ENCODE results near the gene PIK3R3. TPM values are rescaled to one million over a fixed set of nuclear protein-coding genes. Genes with fewer than 3 reads are reported as not detected.
"Not testable (repeated sequence)": the region's sequence is repeated elsewhere in the genome, so short reads cannot be mapped to it uniquely, and the experiment has no call there.

The PIK3R3 gene
- total and polyA plus RNA-seq, 11 donors, result 11.8 to 54.1 (median 41.9) TPM

- ATAC-seq (no peak), DNase-seq (no peak)
- H3K4me1 ChIP-seq, result peaks cover 0 to 6% (median 0%) of the 10 kb centered on the region in 12 donors
- no peak overlapping the region for H3K4me3 ChIP-seq
- H3K27ac ChIP-seq, result no peak overlapping the region
- 96 to 100% (median 96%) methylated on average over 1 of the region's 1 CpG for WGBS, 4 donors
- TF ChIP-seq POLR2A (IDR thresholded peaks at IDR 0.05) (no peak), CTCF (IDR thresholded peaks at IDR 0.05) (no peak)
- peaks cover 0 to 12% (median 0%) of the 10 kb centered on the region in 9 donors for H3K36me3 ChIP-seq
- peaks cover 0 to 9% (median 0%) of the 10 kb centered on the region in 12 donors for H3K9me3 ChIP-seq
- no peaks in the 10 kb centered on the region for H3K27me3 ChIP-seq
- intact Hi-C loops (cut with DNase I), result no loop called here
Measured at GRCh38 chr1:46099215-46099614, 33.2 kb downstream of the PIK3R3 start.

- Histone ChIP-seq H3K27me3 (no peaks in the 10 kb centered on the region), H3K27ac (no peak overlapping the region), H3K36me3 (peaks cover 0 to 12% (median 0%) of the 10 kb centered on the region in 9 donors), H3K4me1 (peaks cover 0 to 9% (median 0%) of the 10 kb centered on the region in 12 donors), H3K9me3 (peaks cover 0 to 9% (median 0%) of the 10 kb centered on the region in 12 donors), H3K4me3 (no peak overlapping the region)
- WGBS, 4 donors, result 93 to 97% (median 95%) methylated on average over 3 of the region's 3 CpGs
- no peak for DNase-seq
- TF ChIP-seq POLR2A (IDR thresholded peaks at IDR 0.05) (no peak), CTCF (IDR thresholded peaks at IDR 0.05) (no peak)
- ATAC-seq, result no peak
- intact Hi-C loops (cut with DNase I), result no loop called here
Measured at GRCh38 chr1:46098027-46098712, 34.3 kb downstream of the PIK3R3 start.

- ATAC-seq, result no peak
- DNase-seq, result no peak
- intact Hi-C loops (cut with DNase I), result no loop called here
- H3K27ac ChIP-seq, result no peak overlapping the region
- peaks cover 0 to 9% (median 0%) of the 10 kb centered on the region in 12 donors for H3K4me1 ChIP-seq
- peaks cover 0 to 9% (median 0%) of the 10 kb centered on the region in 9 donors for H3K36me3 ChIP-seq
- WGBS, 4 donors, result 94 to 98% (median 97%) methylated on average over 1 of the region's 1 CpG
- H3K9me3 ChIP-seq, result peaks cover 0 to 9% (median 0%) of the 10 kb centered on the region in 12 donors
- no peak overlapping the region for H3K4me3 ChIP-seq
- TF ChIP-seq POLR2A (IDR thresholded peaks at IDR 0.05), result no peak
- no peak for TF ChIP-seq CTCF (IDR thresholded peaks at IDR 0.05)
- H3K27me3 ChIP-seq, result no peaks in the 10 kb centered on the region
Measured at GRCh38 chr1:46097149-46097472, 35.3 kb downstream of the PIK3R3 start.

GRCh38 chr1:46096269-46097148 is 35.9 kb downstream of the PIK3R3 start:
- H3K4me1 ChIP-seq, result peaks cover 0 to 9% (median 0%) of the 10 kb centered on the region in 12 donors
- ATAC-seq, result peak in 1 of 4 donors; percentile 33
- DNase-seq, result no peak
- peaks cover 0 to 8% (median 0%) of the 10 kb centered on the region in 9 donors for H3K36me3 ChIP-seq
- TF ChIP-seq POLR2A (IDR thresholded peaks at IDR 0.05) (no peak), CTCF (IDR thresholded peaks at IDR 0.05) (no peak)
- peaks cover 0 to 9% (median 0%) of the 10 kb centered on the region in 12 donors for H3K9me3 ChIP-seq
- no peaks in the 10 kb centered on the region for H3K27me3 ChIP-seq
- H3K27ac ChIP-seq, result no peak overlapping the region
- no peak overlapping the region for H3K4me3 ChIP-seq
- 64 to 72% (median 70%) methylated on average over 10 of the region's 10 CpGs for WGBS, 4 donors
- intact Hi-C loops (cut with DNase I), result no loop called here

GRCh38 chr1:46095110-46095509 is 37.3 kb downstream of the PIK3R3 start:
- H3K27ac ChIP-seq; DNase-seq; H3K27me3 ChIP-seq; ATAC-seq; H3K36me3 ChIP-seq; H3K9me3 ChIP-seq; H3K4me3 ChIP-seq; H3K4me1 ChIP-seq; intact Hi-C loops (cut with DNase I): not testable (repeated sequence)
- 95 to 100% (median 97%) methylated on average over 3 of the region's 3 CpGs for WGBS, 4 donors
